B cell (primary cell): ENCODE data around the gene TMEM238. TPM values are rescaled to one million over a fixed set of nuclear protein-coding genes. Genes with fewer than 3 reads are reported as not detected.

Experiments used
- ATAC-seq: fragments of 200-7000 bp; cut with Tn5 transposase; one replicate; pipeline ENCODE4 v1.10.0; 2021; ENCODE audit warnings: low read depth, mild to moderate bottlenecking, moderate number of reproducible peaks, moderate library complexity
- CTCF ChIA-PET: fragments of 350-600 bp; sonication (Branson Sonifier 250); formaldehyde crosslinking; loops from one replicate; lab custom pipeline; 2021; ENCODE audit warnings: antibody characterized with exemption, inconsistent platforms; lab: Charles Lee
- POLR2A ChIA-PET: fragments of 350-600 bp; sonication (Branson Sonifier 250); formaldehyde crosslinking; loops from one replicate; lab custom pipeline; 2021; ENCODE audit warnings: antibody characterized with exemption; lab: Charles Lee
- DNase-seq: peaks from one replicate; pipeline ENCODE4 v3.0.0; 2013
- H2AFZ ChIP-seq: 2 replicates; pipeline ENCODE4 v1.6.1; 2012; ENCODE audit warnings: mild to moderate bottlenecking, low read depth, low read length; ENCODE audit not compliant: insufficient read depth, poor library complexity, severe bottlenecking
- H3K27ac ChIP-seq, 2 donors: 1 replicate in 1 of 2; 2 replicates in 1 of 2; pipeline ENCODE4 v1.5.1; 2012 to 2013; ENCODE audit warnings: low read length in 2 of 2, mild to moderate bottlenecking in 2 of 2, moderate library complexity in 1 of 2
- H3K27me3 ChIP-seq, 4 experiments: fragments of 200-600 bp in 1 of 4; sonication (generic) in 1 of 4; replicated peaks in 1 of 4; 1 replicate in 2 of 4; 2 replicates in 2 of 4; pipeline versions ENCODE4 v1.6.1 to v1.7.0; 2013 to 2016; ENCODE audit warnings: low read length in 3 of 4, mild to moderate bottlenecking in 2 of 4, mixed read lengths in 1 of 4, moderate library complexity in 1 of 4; ENCODE audit not compliant: insufficient read depth in 4 of 4, control insufficient read depth in 3 of 4; ENCODE audit errors: control extremely low read depth in 1 of 4
- H3K36me3 ChIP-seq, 2 experiments: replicated peaks in 1 of 2; 1 replicate in 1 of 2; 2 replicates in 1 of 2; pipeline versions ENCODE4 v1.6.1 to v1.7.1; 2013; ENCODE audit warnings: low read length in 1 of 2; ENCODE audit not compliant: insufficient read depth in 2 of 2, control insufficient read depth in 1 of 2; ENCODE audit errors: control extremely low read depth in 1 of 2, extremely low read depth in 1 of 2
- H3K4me1 ChIP-seq, 2 donors: fragments of 200-600 bp in 1 of 2; sonication (generic) in 1 of 2; 1 replicate in 1 of 2; 2 replicates in 1 of 2; pipeline versions ENCODE4 v1.5.1 to v1.6.1; 2013 to 2017; ENCODE audit warnings: low read length in 2 of 2; ENCODE audit not compliant: control insufficient read depth in 2 of 2, insufficient read depth in 2 of 2
- H3K4me2 ChIP-seq: replicated peaks from 2 replicates; pipeline ENCODE3; 2012; ENCODE audit warnings: mild to moderate bottlenecking, low read depth, low read length; ENCODE audit not compliant: poor library complexity, severe bottlenecking
- H3K4me3 ChIP-seq, 5 experiments: fragments of 200-600 bp in 1 of 5; sonication (generic) in 1 of 5; 1 replicate in 3 of 5; 2 replicates in 2 of 5; pipeline versions ENCODE4 v1.5.1 to v1.7.0; 2011 to 2016; ENCODE audit warnings: low read length in 4 of 5, mild to moderate bottlenecking in 4 of 5, low read depth in 2 of 5, control low read depth in 1 of 5, moderate library complexity in 1 of 5; ENCODE audit not compliant: insufficient read depth in 1 of 5; ENCODE audit errors: control extremely low read depth in 1 of 5, extremely low read depth in 1 of 5
- H3K79me2 ChIP-seq: fragments of 200-600 bp; sonication (generic); one replicate; pipeline ENCODE4 v1.6.0; 2016; ENCODE audit warnings: low read length; ENCODE audit not compliant: control insufficient read depth, insufficient read depth
- H3K9ac ChIP-seq: fragments of 200-600 bp; sonication (generic); 2 replicates; pipeline ENCODE4 v1.6.1; 2017; ENCODE audit warnings: mild to moderate bottlenecking, low read length, moderate library complexity
- H3K9me3 ChIP-seq, 3 donors: one replicate each; pipeline versions ENCODE4 v1.6.1 to v1.7.1; 2013; ENCODE audit warnings: low read length in 2 of 3; ENCODE audit not compliant: control insufficient read depth in 2 of 3, insufficient read depth in 1 of 3; ENCODE audit errors: control extremely low read depth in 1 of 3
- H4K20me1 ChIP-seq: 2 replicates; pipeline ENCODE4 v1.6.0; 2012; ENCODE audit warnings: mild to moderate bottlenecking, low read length; ENCODE audit not compliant: insufficient read depth, control insufficient read depth, poor library complexity, severe bottlenecking
- H3K27ac Mint-ChIP-seq: one replicate; pipeline ENCODE4 v1.8.0; 2021; ENCODE audit warnings: mixed read lengths
- H3K27me3 Mint-ChIP-seq: one replicate; pipeline ENCODE4 v1.8.0; 2021; ENCODE audit warnings: mixed read lengths
- H3K4me1 Mint-ChIP-seq: one replicate; pipeline ENCODE4 v1.8.0; 2021; ENCODE audit warnings: mixed read lengths
- H3K4me3 Mint-ChIP-seq: one replicate; pipeline ENCODE4 v1.8.0; 2021; ENCODE audit warnings: mixed read lengths
- H3K9me3 Mint-ChIP-seq: one replicate; pipeline ENCODE4 v1.8.0; 2022; ENCODE audit warnings: mixed read lengths; ENCODE audit not compliant: insufficient read depth
- CTCF ChIP-seq: fragments of 200-600 bp; IDR thresholded peaks from one replicate; pipeline ENCODE4 v1.8.0; 2022; ENCODE audit warnings: antibody characterized with exemption, mild to moderate bottlenecking
- EZH2 ChIP-seq: IDR thresholded peaks from 2 replicates; pipeline ENCODE4 v1.6.1; 2012; ENCODE audit warnings: borderline replicate concordance, low read depth, mild to moderate bottlenecking, moderate library complexity, low read length; ENCODE audit not compliant: insufficient read depth, poor library complexity, severe bottlenecking
- WGBS: methylation state at CpG from one replicate; pipeline ENCODE4 v1.1.5; 2013; ENCODE audit warnings: missing lambda C conversion rate; ENCODE audit not compliant: insufficient coverage; 5-methylcytosine and 5-hydroxymethylcytosine counted together
- intact Hi-C: fragments of 100-400 bp; cut with micrococcal nuclease; formaldehyde crosslinking; loops from one replicate; pipeline ENCODE4 v1.10.0; 2022
- polyA plus RNA-seq: library from polyadenylated mRNA; depleted of rRNA; stranded (reverse); fragments of >200 nt; gene quantifications from 2 replicates; pipeline ENCODE4 v1.2.3, GENCODE V29; 2012
- total RNA-seq, 2 donors: library from RNA; stranded (reverse); fragments of 120-200 nt in 1 of 2; gene quantifications; 1 replicate in 1 of 2; 2 replicates in 1 of 2; pipeline versions ENCODE4 v1.2.3 to v1.2.4, GENCODE V29; 2013 to 2022

The TMEM238 gene
- total and polyA plus RNA-seq, 2 donors (not counting 1 experiment from before 2014, with no cell fraction given) = 0.76 to 4.7 TPM

- H4K20me1 ChIP-seq = no peaks in the 10 kb centered on the region
- H3K36me3 ChIP-seq = no peaks in the 10 kb centered on the region
- Mint-ChIP-seq H3K27me3 (peaks cover 31% of the 10 kb centered on the region), H3K4me1 (peaks cover 9% of the 10 kb centered on the region), H3K9me3 (no peaks in the 10 kb centered on the region), H3K27ac (no peak overlapping the region), H3K4me3 (no peak overlapping the region)
- ChIA-PET CTCF (interaction anchor here (0.9 to 1.0 kb wide), 2 partner anchors 11 to 232 kb away, joined by 3 read pairs; no protein-coding TSS in a partner anchor), POLR2A (no interaction called here)
- H2AFZ ChIP-seq = no peak overlapping the region
- no peak overlapping the region for H3K27ac ChIP-seq
- no peak overlapping the region for H3K9ac ChIP-seq
- H3K4me2 ChIP-seq = no peak overlapping the region
- no peaks in the 10 kb centered on the region for H3K79me2 ChIP-seq
- TF ChIP-seq CTCF = no peak
- TF ChIP-seq EZH2 = no peak
- DNase-seq = no peak
- no peak overlapping the region for H3K4me3 ChIP-seq
- no peak for ATAC-seq
- intact Hi-C loops = no loop called here
- peaks cover 0 to 21% (median 0%) of the 10 kb centered on the region in 3 donors for H3K9me3 ChIP-seq
- 61% methylated on average over 9 of the region's 9 CpGs for WGBS
- peaks cover 0 to 72% (median 30%) of the 10 kb centered on the region in 4 experiments for H3K27me3 ChIP-seq
- H3K4me1 ChIP-seq = peaks cover 15 to 17% of the 10 kb centered on the region in 2 donors
These were observed 10.6 kb downstream of the TMEM238 start for GRCh38 chr19:55373306-55373992.
